Activated B cell treated with CpG ODN at 0.5 μM for 24 hours (primary cell): ENCODE results near the gene DHX58. TPM values are rescaled to one million over a fixed set of nuclear protein-coding genes. Genes with fewer than 3 reads are reported as not detected.

Experiments
- ATAC-seq: fragments of 200-7000 bp; cut with Tn5 transposase; one replicate; pipeline ENCODE4 v1.10.0; 2021; ENCODE audit warnings: low read depth, mild to moderate bottlenecking, moderate library complexity
- CTCF ChIA-PET: fragments of 350-600 bp; sonication (Branson Sonifier 250); formaldehyde crosslinking; loops from one replicate; lab custom pipeline; 2021; ENCODE audit warnings: antibody characterized with exemption; lab: Charles Lee
- POLR2A ChIA-PET: fragments of 350-600 bp; sonication (Branson Sonifier 250); formaldehyde crosslinking; loops from one replicate; lab custom pipeline; 2021; ENCODE audit warnings: antibody characterized with exemption; lab: Charles Lee
- DNase-seq: peaks from one replicate; pipeline ENCODE4 v3.0.0; 2022
- H3K27ac Mint-ChIP-seq: one replicate; pipeline ENCODE4 v1.8.0; 2020; ENCODE audit warnings: mixed read lengths
- H3K27me3 Mint-ChIP-seq: one replicate; pipeline ENCODE4 v1.8.0; 2021; ENCODE audit warnings: mixed read lengths
- H3K36me3 Mint-ChIP-seq: one replicate; pipeline ENCODE4 v1.8.0; 2021; ENCODE audit warnings: low read depth, mixed read lengths
- H3K4me1 Mint-ChIP-seq: one replicate; pipeline ENCODE4 v1.8.0; 2021; ENCODE audit warnings: mixed read lengths
- H3K4me3 Mint-ChIP-seq: one replicate; pipeline ENCODE4 v1.8.0; 2020; ENCODE audit warnings: mild to moderate bottlenecking, mixed read lengths
- H3K9me3 Mint-ChIP-seq: one replicate; pipeline ENCODE4 v1.8.0; 2020; ENCODE audit warnings: mixed read lengths
- intact Hi-C: fragments of 100-400 bp; cut with micrococcal nuclease; formaldehyde crosslinking; loops from one replicate; pipeline ENCODE4 v1.15.1; 2024
- total RNA-seq: library from RNA; stranded (reverse); gene quantifications from 2 replicates; pipeline ENCODE4 v1.2.3, GENCODE V29; 2022
- TF ChIP-seq, protein P1 (sequence below): fragments of 200-600 bp; IDR thresholded peaks from one replicate; pipeline ENCODE4 v1.8.0; 2022; ENCODE audit warnings: antibody characterized with exemption, mild to moderate bottlenecking

DHX58 gene
- total RNA-seq, 1 donor from 2014 or later: 22.4 TPM

DNA sequence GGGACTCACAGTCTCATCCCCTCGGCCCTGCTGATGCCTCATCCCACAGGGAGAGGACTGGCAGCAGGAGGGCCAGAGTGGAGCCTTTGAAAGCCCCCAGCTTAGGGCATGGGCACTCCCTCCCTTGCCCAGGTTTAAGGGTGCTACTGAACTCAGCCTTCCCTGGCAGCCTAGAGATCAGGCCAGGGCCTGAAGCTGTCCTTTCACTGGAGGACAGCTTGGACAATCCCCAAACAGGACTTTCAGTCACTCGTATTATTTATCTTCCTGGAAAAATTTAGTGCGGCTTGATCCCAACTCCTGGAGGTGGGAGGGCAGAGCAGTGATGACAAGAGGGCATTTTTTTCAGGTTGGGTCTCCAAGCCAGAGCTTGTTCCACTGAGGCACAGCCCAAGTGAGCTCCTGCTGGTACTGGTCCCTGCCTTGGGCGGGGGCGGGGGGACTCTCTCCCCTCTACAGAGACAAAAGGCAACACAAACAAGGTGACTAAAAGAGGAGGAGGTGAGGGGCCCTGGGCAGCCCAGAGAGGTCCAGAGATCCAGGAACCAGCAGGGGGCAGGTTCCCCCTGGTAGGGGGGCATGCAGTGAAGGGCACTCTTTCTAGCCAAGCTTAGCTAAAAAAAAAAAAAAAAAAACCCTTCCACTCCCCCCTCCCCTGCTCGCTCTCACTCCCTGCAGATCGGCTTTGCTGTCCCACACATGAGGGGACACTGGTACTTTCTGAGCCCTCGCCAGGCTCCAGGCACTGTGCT is 16.0 kb downstream of the DHX58 start:
- no peak overlapping the region for H3K4me3 Mint-ChIP-seq
- ChIA-PET POLR2A (interaction anchor here (0.6 to 4.2 kb wide), 5 partner anchors 11 to 309 kb away, joined by 3 to 33 read pairs (median 5); partner anchors contain the start of gene DHX58), CTCF (interaction anchor here (1.3 to 2.7 kb wide), 3 partner anchors 29 to 133 kb away, joined by 3 to 11 read pairs (median 4); partner anchors contain the start of gene DNAJC7)

DNA sequence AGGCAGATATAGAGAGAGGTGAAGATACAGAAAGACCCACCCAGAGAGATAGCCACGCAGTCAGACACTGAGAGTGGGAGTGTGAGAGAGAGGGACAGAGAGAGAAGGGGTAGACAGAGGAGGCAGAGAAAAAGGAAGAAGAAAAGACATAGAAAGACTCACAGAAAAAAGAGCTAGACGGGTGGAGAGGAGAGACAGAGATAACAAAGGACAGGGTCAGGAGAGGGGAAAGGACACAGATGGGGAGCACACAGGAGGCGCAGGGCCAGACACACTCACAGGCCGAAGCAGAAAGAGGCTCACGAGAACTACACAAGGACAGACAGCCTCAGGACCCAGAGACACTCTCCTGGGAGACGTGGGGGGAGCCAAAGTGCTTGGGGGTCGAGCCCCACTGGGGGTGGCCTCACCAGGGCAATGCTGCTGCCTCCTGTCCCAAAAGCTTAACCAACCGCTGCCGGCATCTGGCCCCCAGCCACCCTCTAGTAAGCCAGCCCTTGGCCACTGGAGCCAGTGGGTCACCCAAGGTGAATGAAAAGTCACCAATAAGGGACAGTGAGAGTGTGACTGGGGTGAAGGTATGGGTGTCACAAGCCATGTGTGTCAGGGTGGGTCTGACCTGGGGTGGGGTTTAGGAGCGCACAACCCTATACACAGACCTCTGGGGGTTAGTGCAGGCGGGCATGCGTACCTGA is 18.0 kb downstream of the DHX58 start:
- no peaks in the 10 kb centered on the region for H3K9me3 Mint-ChIP-seq
- no peak overlapping the region for H3K4me3 Mint-ChIP-seq
- no peak overlapping the region for H3K27ac Mint-ChIP-seq
- DNase-seq (no peak), ATAC-seq (no peak)
- CTCF ChIA-PET: interaction anchor here (1.7 kb wide), 1 partner anchor 131 kb away, joined by 3 read pairs; no protein-coding TSS in a partner anchor
- POLR2A ChIA-PET: no interaction called here
- intact Hi-C loops: no loop called here
- H3K36me3 Mint-ChIP-seq: no peaks in the 10 kb centered on the region
- TF ChIP-seq, protein P1, sequence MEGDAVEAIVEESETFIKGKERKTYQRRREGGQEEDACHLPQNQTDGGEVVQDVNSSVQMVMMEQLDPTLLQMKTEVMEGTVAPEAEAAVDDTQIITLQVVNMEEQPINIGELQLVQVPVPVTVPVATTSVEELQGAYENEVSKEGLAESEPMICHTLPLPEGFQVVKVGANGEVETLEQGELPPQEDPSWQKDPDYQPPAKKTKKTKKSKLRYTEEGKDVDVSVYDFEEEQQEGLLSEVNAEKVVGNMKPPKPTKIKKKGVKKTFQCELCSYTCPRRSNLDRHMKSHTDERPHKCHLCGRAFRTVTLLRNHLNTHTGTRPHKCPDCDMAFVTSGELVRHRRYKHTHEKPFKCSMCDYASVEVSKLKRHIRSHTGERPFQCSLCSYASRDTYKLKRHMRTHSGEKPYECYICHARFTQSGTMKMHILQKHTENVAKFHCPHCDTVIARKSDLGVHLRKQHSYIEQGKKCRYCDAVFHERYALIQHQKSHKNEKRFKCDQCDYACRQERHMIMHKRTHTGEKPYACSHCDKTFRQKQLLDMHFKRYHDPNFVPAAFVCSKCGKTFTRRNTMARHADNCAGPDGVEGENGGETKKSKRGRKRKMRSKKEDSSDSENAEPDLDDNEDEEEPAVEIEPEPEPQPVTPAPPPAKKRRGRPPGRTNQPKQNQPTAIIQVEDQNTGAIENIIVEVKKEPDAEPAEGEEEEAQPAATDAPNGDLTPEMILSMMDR: no peak
- peaks cover 12% of the 10 kb centered on the region for H3K27me3 Mint-ChIP-seq
- H3K4me1 Mint-ChIP-seq: peaks cover 12% of the 10 kb centered on the region

More for the DNA sequence above, 16.0 kb downstream of the DHX58 start:
- Mint-ChIP-seq H3K27me3 (peaks cover 9% of the 10 kb centered on the region), H3K27ac (no peak overlapping the region), H3K4me1 (peaks cover 12% of the 10 kb centered on the region), H3K9me3 (no peaks in the 10 kb centered on the region), H3K36me3 (no peaks in the 10 kb centered on the region)
- intact Hi-C loops: no loop called here
- TF ChIP-seq, protein P1: no peak
- ATAC-seq: no peak
- DNase-seq: no peak

DNA sequence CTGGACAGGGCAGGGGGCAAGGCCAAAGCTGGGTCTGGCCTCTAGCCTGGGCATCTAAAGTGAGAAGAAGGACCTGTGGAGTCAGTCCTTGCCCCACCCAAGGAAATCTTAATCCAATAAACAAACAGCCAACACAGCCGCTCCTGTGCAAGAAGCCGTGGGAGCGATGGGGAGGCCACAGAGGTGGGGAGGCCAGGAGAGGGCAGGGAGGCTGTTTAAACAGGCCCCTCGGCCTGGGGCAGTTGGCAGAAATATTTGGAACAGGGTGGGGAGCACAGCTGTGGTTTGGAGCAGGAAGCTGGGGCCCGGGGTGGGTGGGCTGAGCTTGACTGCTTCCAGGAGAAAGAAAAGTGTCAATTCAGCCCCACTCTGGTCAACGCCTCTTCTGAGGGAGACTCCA is 19.6 kb downstream of the DHX58 start:
- Mint-ChIP-seq H3K9me3 (no peaks in the 10 kb centered on the region), H3K4me3 (no peak overlapping the region), H3K36me3 (no peaks in the 10 kb centered on the region), H3K27ac (no peak overlapping the region), H3K27me3 (peaks cover 14% of the 10 kb centered on the region), H3K4me1 (peaks cover 10% of the 10 kb centered on the region)
- TF ChIP-seq, protein P1: no peak
- intact Hi-C loops: no loop called here
- DNase-seq (no peak), ATAC-seq (no peak)
- POLR2A ChIA-PET: no interaction called here
- CTCF ChIA-PET: no interaction called here

DNA sequence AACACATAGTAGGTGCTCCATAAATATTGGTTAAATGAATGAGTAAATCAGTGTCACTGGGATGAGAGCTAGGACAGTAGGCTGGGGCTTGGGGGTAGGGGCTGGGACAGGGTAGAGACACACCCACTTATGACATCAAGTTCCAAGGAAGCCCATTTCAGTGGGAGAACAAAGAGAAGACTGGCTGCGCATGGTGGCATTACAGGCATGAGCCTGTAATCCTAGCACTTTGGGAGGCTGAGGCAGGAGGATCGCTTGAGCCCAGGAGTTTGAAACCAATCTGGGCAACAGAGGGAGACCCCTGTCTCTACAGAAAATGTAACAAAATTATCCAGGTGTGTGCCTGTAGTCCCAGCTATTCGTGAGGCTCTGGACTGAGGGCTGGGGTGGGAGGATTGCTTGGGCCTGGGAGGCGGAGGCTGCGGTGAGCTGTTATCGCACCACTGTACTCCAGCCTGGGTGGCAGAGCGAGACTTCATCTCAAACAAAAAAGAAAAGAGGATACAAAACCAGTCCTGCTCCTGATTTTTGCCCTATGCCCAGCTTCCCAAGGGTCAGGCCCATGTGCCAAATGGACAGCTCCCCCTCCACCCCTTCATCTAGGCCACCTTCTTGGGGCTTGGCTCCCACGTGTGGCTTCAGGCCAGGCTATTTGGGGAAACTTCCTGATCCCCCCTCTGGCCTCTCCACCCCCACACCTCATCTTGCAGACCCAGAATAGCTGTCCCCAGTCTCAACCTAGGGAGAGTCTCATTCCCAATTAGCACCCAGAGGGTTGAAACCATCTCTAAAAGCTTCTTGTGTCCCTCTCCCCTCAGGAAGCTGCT is 21.3 kb downstream of the DHX58 start:
- Mint-ChIP-seq H3K27me3 (peaks cover 12% of the 10 kb centered on the region), H3K27ac (no peak overlapping the region)
- CTCF ChIA-PET: interaction anchor here (0.9 kb wide), 1 partner anchor 10 kb away, joined by 3 read pairs; no protein-coding TSS in a partner anchor

More for the DNA sequence above, 21.3 kb downstream of the DHX58 start:
- ATAC-seq: no peak
- intact Hi-C loops: no loop called here
- H3K36me3 Mint-ChIP-seq: no peaks in the 10 kb centered on the region
- no peaks in the 10 kb centered on the region for H3K9me3 Mint-ChIP-seq
- POLR2A ChIA-PET: no interaction called here
- H3K4me3 Mint-ChIP-seq: no peak overlapping the region
- no peak for DNase-seq
- no peaks in the 10 kb centered on the region for H3K4me1 Mint-ChIP-seq
- TF ChIP-seq, protein P1: no peak
